GM12801 (cell line): ENCODE data around the gene CADPS2.

ENCODE experiments used
- TF ChIP-seq, protein P1 (sequence below): IDR thresholded peaks from one replicate; pipeline ENCODE4 v1.5.1; 2011; ENCODE audit warnings: control low read depth; ENCODE audit not compliant: insufficient read length; ENCODE audit errors: extremely low read depth

Gene CADPS2

GRCh38 chr7:122384528-122384927, 501.7 kb downstream of the CADPS2 start:
- TF ChIP-seq, protein P1, sequence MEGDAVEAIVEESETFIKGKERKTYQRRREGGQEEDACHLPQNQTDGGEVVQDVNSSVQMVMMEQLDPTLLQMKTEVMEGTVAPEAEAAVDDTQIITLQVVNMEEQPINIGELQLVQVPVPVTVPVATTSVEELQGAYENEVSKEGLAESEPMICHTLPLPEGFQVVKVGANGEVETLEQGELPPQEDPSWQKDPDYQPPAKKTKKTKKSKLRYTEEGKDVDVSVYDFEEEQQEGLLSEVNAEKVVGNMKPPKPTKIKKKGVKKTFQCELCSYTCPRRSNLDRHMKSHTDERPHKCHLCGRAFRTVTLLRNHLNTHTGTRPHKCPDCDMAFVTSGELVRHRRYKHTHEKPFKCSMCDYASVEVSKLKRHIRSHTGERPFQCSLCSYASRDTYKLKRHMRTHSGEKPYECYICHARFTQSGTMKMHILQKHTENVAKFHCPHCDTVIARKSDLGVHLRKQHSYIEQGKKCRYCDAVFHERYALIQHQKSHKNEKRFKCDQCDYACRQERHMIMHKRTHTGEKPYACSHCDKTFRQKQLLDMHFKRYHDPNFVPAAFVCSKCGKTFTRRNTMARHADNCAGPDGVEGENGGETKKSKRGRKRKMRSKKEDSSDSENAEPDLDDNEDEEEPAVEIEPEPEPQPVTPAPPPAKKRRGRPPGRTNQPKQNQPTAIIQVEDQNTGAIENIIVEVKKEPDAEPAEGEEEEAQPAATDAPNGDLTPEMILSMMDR, result no peak

DNA sequence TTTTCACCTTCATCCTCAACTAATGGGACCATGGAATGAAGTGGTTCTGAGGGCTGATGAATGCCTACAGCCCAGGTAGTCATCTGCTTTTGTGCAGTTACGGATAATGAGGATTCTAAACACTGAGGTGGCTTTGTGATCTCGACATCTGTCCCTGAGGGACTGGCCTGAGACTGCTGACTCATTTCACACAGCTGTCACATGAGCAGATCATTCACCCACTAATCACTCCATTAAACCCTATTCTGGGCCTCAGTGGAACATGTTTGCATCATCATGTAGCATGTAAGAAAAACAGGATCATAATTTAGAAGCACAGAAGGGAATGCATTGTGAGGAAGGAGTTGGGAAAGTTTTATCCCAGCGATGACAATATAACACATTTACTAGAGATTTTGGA, 502.3 kb downstream of the CADPS2 start:
- TF ChIP-seq, protein P1, result no peak

DNA sequence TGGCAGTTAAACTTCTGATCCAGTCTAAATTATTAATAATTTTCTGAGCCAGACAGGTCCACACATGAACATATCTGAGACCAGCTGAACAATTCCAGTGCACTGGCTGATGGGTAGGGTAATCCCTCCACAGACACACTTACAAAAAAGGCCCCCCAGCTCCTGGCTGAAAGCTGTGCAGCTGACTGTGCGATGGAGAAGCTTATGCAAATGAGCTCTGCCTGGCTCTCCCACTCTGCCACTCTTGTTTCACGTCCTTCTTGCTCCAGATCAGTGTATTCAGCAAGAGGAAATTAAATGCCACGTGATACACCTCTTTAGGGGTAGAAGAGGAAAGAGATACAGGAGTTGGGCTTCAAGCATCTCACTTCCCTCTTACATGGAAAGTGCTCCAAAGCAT, 505.3 kb downstream of the CADPS2 start:
- TF ChIP-seq, protein P1, result no peak

GRCh38 chr7:122379491-122379890, 506.8 kb downstream of the CADPS2 start:
- TF ChIP-seq, protein P1, result no peak

DNA sequence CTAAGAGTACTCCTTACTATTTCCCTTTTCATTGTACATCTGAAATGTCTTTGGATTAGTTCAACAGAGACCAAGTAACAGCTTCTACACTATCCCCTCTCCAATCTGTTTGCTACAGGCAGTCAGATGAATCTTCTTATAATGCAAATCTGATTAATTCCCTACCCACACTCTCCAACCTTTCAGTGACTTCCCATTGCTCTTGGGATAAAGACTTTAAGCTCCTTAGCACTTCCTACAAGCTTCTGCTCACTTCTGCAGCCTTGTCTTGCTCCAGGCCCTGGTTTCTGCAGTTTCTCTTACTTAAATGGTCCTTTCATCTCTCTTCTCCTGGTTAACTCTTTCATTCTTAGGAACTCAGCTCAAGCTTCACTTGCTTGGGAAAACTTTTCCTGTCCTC, 516.5 kb downstream of the CADPS2 start:
- TF ChIP-seq, protein P1, result no peak

- TF ChIP-seq, protein P1, result no peak
These were observed 521.4 kb downstream of the CADPS2 start for GRCh38 chr7:122364761-122365280.

DNA sequence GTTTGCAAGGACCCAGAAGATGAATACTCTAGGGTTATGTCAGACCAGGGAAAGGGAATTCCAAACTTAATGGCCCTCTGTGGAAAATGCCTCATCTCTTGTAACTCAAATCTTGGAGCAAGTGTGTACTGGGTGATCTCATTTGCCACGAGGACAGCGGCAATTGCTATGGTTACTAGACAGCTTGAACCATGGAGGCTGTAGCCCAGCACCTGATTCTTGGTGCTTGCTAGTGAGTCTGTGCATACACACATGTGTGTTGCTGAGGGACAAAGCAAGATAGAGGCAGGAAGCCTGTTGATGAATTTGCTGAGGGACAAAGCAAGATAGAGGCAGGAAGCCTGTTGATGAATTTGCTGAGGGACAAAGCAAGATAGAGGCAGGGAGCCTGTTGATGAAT, 523.1 kb downstream of the CADPS2 start:
- TF ChIP-seq, protein P1, result no peak
